Measurements from ENCODE around the gene PNLIPRP1. TPM values are rescaled to one million over a fixed set of nuclear protein-coding genes. Genes with fewer than 3 reads are reported as not detected.

The PNLIPRP1 gene
- total RNA-seq, 1 donor from 2014 or later: not detected

DNA sequence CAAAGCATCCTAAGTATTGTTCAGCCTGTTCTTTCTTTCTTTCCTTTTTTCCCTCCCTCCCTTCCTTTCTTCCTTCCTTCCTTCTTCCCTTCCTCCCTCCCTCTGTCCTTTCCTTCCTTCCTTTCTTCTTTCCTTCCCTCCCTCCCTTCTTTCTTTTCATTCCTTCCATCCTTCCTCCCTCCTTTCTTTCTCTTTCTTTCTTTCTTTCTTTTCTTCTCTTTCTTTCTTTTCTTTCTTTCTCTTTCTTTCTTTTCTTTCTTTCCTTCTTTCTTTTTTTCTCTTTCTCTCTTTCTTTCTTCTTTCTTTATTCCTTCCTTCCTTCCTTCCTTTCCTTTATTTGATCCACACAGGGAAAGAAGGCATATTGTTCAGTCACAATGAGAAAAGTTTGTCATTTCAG, 23.8 kb upstream of the PNLIPRP1 start:
- no peaks in the 10 kb centered on the region for H3K4me1 Mint-ChIP-seq (ENCODE audit: low read depth)
- H3K27me3 Mint-ChIP-seq (ENCODE audit: low read depth): peaks cover 13% of the 10 kb centered on the region
- H3K4me3 Mint-ChIP-seq (ENCODE audit: unreplicated experiment): no peak overlapping the region
- DNase-seq (ENCODE audit: low spot score): no peak
- no peaks in the 10 kb centered on the region for H3K9me3 Mint-ChIP-seq (ENCODE audit: low read depth)
- TF ChIP-seq CTCF (IDR thresholded peaks at IDR 0.05): no peak
- no peak overlapping the region for H3K27ac Mint-ChIP-seq (ENCODE audit: unreplicated experiment)
- H3K36me3 Mint-ChIP-seq (ENCODE audit: low read depth): no peaks in the 10 kb centered on the region

GRCh38 chr10:116567335-116567734, 23.4 kb upstream of the PNLIPRP1 start:
- Mint-ChIP-seq H3K27ac (ENCODE audit: unreplicated experiment) (no peak overlapping the region), H3K27me3 (ENCODE audit: low read depth) (peaks cover 10% of the 10 kb centered on the region), H3K9me3 (ENCODE audit: low read depth) (no peaks in the 10 kb centered on the region), H3K36me3 (ENCODE audit: low read depth) (no peaks in the 10 kb centered on the region), H3K4me1 (ENCODE audit: low read depth) (no peaks in the 10 kb centered on the region), H3K4me3 (ENCODE audit: unreplicated experiment) (no peak overlapping the region)
- no peak for DNase-seq (ENCODE audit: low spot score)
- no peak for TF ChIP-seq CTCF (IDR thresholded peaks at IDR 0.05)

DNA sequence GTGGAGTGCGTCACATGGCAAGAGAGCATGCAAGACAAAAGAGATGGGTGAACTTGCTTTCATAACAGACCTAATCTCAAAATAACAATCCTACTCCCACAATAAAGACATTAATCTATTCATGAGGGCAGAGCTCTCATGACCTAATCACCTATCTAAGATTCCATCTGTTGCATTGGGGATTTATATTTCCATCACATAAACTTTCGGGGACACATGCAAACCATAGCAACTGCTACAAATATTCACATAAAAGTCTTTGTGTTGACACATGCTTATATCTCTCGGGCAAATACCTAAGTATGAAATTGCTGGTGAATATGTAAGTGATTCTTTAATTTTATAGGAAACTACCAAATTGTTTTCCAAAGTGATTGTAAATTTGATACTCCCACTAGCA, 16.0 kb upstream of the PNLIPRP1 start:
- no peak for DNase-seq (ENCODE audit: low spot score)
- Mint-ChIP-seq H3K27ac (ENCODE audit: unreplicated experiment) (no peak overlapping the region), H3K9me3 (ENCODE audit: low read depth) (no peaks in the 10 kb centered on the region), H3K27me3 (ENCODE audit: low read depth) (peaks cover 9% of the 10 kb centered on the region), H3K4me1 (ENCODE audit: low read depth) (no peaks in the 10 kb centered on the region), H3K4me3 (ENCODE audit: unreplicated experiment) (no peak overlapping the region), H3K36me3 (ENCODE audit: low read depth) (no peaks in the 10 kb centered on the region)
- no peak for TF ChIP-seq CTCF (IDR thresholded peaks at IDR 0.05)

GRCh38 chr10:116587878-116588591, 2.7 kb upstream of the PNLIPRP1 start:
- H3K36me3 Mint-ChIP-seq (ENCODE audit: low read depth): no peaks in the 10 kb centered on the region
- H3K9me3 Mint-ChIP-seq (ENCODE audit: low read depth): no peaks in the 10 kb centered on the region
- H3K27ac Mint-ChIP-seq (ENCODE audit: unreplicated experiment): no peak overlapping the region
- TF ChIP-seq CTCF (IDR thresholded peaks at IDR 0.05): no peak
- H3K4me3 Mint-ChIP-seq (ENCODE audit: unreplicated experiment): no peak overlapping the region
- DNase-seq (ENCODE audit: low spot score): no peak
- H3K4me1 Mint-ChIP-seq (ENCODE audit: low read depth): no peaks in the 10 kb centered on the region
- no peaks in the 10 kb centered on the region for H3K27me3 Mint-ChIP-seq (ENCODE audit: low read depth)

DNA sequence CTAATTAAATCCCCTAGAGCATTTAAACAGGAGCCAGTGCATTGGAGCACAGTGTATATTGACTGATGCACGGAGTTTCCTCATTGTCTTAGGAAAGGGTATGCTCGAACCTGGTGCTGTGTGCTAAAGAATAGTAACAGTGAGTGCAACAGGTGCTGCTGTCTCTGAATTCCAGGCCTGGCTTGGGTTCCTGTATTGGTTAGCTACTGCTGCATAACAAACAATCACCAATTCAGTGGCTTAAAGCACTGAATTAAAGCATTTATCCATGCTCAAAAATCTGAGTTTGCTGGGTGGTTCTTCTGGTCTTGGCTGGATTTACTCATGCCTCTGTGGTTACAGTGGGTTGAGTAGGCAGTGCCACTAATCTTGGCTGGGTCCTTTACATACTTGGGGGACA, 1.8 kb upstream of the PNLIPRP1 start:
- no peak overlapping the region for H3K27ac Mint-ChIP-seq (ENCODE audit: unreplicated experiment)
- no peak overlapping the region for H3K4me3 Mint-ChIP-seq (ENCODE audit: unreplicated experiment)
- no peaks in the 10 kb centered on the region for H3K9me3 Mint-ChIP-seq (ENCODE audit: low read depth)
- no peaks in the 10 kb centered on the region for H3K4me1 Mint-ChIP-seq (ENCODE audit: low read depth)
- no peaks in the 10 kb centered on the region for H3K36me3 Mint-ChIP-seq (ENCODE audit: low read depth)
- DNase-seq (ENCODE audit: low spot score): no peak
- TF ChIP-seq CTCF (IDR thresholded peaks at IDR 0.05): no peak
- H3K27me3 Mint-ChIP-seq (ENCODE audit: low read depth): no peaks in the 10 kb centered on the region
